GM19455 (cell line): ENCODE results near the gene ZFHX2.

Experiments used
- ATAC-seq: cut with Tn5 transposase; IDR thresholded peaks from one replicate; pipeline ENCODE4 v1.9.1; 2021; ENCODE audit not compliant: unreplicated experiment

The ZFHX2 gene

DNA sequence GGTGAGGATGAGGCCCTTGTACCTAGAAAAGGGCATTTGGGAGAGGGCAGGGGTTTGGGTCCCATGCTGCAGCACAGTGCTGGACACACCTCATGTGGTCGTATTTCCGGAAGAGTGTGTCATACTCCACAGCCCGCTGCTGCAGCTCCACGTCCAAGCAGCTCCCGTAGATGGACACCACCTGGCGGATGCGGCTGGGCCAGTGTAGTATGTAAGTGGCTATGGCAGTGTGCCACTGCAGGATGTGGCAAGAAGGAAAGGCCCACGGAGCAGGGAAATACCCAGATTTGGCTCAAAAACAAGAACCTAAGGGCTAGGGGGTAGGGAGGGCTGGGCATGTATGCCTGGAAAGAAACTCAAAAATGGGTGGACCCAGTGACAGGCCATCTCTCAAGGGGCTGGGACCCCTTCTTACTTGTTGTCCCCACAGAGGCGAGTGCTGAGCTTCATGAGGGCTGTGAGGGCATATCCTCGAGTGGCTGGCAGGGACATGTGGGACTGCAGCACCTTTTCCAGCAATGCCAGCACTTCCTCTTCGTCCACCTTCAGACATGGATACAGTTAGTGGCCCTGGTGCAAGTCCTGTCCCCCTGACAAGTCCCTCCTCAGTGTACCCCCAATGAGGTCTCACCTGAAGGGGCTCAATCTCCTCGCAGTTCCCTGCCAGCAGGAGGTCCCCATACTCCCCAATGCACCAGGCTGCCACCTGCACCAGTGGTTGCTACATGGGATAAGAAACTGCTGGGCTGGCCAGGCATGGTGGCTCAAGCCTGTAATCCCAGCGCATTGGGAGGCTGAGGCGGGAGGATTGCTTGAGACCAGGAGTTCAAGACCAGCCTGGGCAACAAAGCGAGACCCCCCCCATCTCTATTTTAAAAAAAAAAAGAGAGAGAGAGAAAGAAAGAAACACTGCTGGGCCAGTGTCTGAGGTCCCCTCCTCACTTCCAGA is 10.6 kb upstream of the ZFHX2 start:
- no peak for ATAC-seq

DNA sequence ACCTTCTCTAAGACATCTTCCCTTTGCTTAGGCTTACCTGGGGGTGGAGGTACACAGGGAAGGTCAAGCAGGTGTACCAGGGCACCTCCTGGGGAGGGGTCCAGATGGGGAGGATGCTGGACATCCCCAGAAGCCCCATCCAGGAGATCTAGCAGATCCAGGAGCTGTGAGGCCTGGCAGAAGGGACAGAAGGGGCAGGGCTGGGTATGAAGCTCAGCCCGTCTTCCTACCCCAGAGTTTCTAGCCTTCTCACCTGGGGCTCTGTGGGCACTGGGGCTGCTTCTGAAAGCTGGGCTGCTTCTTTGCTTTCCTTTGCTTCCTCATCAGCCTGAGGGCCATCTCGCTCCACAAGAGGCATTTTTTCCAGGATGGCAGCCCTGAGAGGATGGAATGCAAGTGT is 9.7 kb upstream of the ZFHX2 start:
- ATAC-seq = no peak

DNA sequence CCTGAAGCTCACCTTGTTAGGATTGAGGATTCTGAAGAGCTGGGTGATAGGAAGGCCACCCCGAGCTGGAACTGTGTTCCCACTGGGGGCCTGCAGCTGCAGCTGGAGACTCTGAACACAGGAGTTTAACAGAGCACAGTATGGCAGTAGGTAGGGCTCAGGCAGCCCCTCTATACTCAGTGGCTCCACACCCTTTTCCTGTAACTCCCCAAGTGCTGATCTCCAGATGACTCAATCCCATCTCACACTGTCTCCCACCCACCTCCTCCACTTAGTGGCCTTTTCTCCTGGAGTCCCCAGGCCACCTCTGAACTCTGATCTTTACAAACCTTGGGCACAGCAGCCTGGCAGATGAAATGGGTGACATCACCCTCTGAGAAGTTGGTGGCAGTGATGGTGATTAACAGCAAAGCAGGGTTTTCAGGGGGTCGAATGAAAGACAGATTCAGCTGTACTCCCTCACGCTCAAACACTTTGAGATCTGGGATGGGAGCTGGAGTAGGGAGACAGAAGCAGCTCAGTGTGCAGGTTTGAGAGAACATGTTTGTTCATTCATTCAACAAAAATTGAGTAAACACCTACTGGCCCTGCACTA is 8.5 kb upstream of the ZFHX2 start:
- ATAC-seq = no peak

DNA sequence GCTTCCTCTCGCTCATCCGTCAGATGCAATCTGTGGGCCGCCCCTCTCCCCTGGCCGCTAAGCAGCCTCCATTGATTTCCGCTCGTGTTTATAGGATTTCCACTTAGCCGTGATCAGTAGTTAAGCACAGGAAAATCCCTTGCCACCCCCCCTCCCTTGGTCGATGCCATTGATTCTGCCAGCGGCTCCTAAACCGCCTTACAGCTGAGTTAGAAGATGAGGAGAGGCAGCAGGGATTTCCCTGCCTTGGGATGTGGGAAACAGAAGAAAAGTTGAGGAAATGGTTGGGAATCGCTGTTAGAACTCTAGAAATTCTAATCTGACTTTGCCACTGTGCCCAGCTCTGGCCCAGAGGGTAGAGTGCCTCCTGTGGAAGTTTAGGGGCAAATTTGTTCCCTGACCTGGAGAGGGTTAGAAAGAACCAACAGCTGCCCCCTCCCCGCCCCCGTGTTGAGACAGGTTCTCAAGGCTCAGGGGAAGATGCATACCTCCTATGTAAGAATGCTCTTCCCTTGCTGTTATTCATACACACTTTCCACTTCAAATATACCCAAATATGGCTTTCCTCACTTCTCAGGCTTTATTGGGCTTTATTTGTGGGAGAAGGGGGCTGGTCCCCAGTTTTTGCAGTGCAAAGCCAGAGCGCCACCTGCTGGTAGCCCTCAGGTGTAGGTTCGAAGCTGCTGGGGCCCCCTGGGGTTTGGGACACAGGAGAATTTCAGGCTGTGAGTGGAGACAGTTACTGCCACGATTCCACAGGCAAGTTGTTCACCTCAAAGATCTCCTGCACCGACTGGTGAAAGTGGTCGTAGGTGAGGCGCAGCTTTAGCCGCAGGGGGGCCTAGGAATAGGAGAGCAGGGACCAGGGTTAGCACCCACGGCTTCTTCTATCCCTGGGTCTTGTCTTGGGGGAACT is 7.7 kb upstream of the ZFHX2 start:
- ATAC-seq = no peak

DNA sequence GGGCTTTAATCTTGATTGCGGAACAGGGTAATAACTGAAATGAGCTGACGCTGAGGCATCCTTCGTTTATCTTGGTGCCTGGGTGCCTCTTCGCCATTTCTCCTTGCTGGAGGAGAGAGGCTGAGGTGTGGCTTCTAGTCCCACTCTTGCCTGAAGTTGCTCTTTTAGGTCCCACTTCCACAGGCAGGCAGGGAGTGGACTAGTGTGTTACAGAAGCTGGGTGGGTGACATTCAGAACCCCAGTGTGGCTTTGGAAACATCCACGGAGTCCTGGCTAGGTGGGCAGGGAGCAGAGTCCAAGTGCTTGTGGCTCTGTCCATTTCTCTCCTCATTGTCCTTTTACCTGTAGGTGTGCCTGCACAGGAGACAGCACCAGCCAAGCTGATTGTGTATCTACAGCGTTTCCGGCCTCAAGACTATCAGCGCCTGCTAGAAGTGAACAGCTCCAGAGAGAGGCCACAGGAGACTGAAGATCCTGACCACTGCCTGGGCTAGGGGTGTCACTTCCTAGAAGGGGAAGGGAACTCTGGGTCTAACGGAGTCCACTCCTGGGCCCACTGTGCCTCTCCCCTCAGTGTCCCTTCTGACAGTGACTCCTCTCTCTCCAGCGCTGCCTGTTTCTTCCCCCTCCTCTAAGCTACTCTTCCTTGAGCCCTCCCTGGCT is 6.9 kb upstream of the ZFHX2 start:
- no peak for ATAC-seq

DNA sequence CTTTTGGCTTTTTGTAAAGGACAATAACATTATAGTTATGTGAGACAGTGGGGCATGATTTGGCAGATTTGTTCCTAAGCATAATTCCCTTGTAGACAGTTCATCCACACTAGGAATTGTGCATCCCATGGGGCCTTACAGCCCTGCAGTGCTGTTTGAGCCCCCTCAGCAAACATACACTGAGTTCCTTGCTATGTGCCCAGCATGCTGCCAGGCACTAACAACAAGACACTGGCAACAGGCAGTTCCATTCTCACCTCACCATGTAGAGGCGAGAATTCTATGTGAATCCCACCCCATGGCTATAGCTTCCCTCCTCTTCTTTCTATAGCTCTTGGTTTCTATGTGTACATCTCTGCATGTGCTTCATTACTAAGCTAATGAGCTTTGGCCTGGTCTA is 6.4 kb upstream of the ZFHX2 start:
- no peak for ATAC-seq

DNA sequence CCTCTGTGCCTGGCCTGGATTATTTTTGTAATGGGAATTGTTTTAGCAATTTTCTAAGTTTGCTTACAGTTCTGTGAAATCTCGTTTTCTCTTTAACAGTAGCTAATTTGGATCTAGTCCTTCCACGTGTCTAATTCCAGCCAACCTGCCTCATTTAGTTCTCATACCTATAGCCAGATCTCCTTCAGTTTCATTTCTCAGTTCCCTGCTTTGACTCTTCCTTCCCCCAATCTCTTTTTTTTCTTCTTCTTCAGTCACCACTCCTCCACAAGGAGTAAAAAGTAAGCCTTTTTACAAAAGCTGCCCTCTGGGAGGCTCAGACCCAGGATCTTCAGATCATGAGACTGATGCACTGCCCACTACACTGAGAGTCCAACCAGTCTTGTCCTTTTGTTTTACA is 6.0 kb upstream of the ZFHX2 start:
- ATAC-seq = no peak

DNA sequence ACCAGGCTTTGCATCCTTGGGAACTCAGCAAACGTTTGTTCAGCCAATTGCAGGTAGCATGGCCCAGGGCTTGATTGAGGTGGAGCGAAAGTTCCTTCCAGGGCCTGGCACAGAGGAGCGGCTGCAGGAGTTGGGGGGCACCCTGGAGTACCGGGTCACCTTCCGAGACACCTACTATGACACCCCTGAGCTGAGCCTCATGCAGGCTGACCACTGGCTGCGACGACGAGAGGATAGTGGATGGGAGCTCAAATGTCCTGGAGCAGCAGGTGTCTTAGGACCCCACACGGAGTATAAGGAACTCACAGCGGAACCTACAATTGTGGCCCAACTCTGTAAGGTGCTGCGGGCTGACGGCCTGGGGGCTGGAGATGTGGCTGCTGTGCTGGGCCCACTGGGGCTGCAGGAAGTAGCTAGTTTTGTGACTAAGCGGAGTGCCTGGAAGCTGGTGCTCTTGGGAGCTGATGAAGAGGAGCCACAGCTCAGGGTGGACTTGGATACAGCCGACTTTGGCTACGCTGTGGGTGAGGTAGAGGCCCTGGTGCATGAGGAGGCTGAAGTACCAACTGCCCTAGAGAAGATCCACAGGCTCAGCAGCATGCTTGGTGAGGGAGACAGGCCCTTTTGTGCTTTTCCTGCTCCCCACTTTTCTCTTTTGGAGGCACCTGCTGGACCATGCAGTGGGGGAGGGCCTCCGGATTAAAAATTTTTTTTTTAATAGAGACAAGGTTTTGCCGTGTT is 5.3 kb upstream of the ZFHX2 start:
- no peak for ATAC-seq

DNA sequence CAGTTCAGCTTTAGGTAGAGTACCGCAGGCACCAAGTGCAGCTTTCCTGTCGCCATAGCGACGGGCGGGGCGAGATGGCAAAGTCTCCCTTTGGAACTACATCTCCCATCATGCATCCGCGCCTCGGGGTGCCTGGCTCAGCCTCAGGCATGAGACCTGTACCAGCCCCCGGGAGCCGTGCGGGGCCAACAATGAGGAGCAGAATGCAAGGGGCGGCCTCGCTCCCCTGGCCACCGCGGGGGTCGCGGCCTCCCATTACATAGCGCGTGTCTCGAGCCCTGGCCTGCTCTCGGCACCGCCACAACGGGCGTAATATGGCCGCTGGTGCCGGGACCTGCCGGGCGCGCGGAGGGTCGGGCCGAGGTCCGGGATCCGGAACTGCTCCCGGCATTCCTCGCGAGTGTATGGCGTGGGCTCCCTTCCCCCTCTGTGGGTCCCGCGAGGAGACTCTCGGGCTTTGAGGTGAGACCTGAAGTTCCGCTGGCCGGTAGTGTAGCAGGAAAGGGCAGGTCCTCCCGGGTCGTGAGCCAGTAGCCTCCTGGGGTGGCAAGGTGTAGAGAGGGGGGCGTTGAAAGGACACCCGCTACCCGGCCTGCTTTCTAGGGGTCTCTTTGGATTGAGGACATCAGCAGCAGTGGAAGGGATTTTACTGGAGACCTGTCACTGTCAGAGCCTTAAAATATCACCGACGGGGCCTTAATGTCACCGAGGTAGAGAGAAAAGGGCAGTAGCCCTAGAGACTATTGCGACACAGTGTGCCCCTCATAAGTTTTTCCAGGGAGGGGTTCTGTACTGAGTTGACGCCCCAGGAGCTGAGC is 4.5 kb upstream of the ZFHX2 start, which contains the start of gene THTPA:
THTPA (plus strand) TSS at position 390 of the 818 bp plus-strand sequence. CDS start 487 bp downstream, outside the sequence.
- ATAC-seq = peak; percentile 79

DNA sequence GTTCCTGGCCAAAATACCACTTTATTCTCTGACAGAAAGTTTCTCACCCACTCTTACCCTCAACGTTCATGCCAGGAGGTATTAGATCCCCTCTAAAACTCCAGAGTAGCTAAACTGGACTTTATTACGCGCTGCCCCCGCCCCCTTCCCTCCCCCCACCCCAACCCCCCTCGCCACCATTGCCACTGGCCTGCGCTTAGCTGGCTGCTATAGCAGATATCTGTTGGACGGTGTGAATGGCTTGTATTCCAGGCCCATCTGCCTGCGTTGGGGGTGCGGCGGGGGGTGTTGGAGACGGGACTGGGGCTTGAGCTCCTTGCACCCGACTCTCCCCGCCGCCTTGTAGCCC is 3.9 kb upstream of the ZFHX2 start:
- ATAC-seq = peak; percentile 10

DNA sequence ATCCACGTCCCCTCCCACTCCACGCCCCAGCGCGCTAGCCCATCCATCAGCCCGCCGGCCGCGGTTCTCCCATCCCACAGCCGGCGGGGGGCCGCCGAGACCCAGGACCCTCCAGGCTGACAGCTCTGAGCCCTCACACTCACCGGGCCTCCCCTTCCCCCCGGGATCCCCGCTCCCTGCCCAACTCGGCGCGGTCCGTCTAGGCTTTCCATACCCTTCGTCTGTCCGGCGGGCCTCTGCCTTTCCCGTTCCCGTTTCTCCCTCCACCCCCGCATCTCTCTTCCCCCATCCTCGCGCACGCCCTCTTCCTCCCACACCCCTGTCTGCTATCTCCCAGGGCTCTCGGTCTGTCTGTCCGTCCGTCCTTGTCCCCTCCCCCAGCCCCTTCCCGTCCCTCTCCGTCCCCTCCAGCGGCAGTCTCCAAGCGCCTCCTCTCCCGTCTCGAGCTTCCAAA is 726 bp downstream of the ZFHX2 start:
- ATAC-seq = no peak

DNA sequence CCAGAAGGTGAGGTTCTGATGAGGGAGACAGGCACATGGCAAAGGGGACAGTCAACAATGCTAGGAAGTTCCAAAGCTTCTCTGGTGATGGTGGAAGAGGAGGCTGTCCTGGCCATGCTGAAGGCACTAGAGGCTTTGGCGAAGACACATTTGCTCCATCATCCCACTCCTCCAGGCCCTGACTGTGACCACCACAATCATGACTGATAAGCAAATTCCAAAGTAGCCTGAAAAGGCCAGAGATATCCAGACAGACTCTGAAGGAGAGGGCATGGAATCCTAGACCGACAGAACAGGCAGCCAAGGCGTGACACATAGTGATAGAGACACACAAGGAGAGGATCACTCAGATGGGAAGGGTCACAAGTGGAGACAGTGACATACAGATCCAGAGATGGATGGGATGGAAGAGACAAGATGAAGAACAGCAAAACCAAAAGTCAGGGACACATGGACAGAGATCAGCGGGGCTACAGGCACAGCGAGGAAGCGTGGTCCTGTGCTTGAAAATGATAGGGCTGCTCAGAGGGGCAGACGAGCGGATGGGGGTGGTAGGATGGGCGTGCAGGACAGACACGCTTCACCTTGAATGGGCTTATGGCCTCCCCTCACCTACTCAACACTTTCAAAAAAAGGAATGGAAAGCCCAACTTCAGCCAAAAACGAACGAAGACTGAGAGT is 1.3 kb downstream of the ZFHX2 start:
- no peak for ATAC-seq

DNA sequence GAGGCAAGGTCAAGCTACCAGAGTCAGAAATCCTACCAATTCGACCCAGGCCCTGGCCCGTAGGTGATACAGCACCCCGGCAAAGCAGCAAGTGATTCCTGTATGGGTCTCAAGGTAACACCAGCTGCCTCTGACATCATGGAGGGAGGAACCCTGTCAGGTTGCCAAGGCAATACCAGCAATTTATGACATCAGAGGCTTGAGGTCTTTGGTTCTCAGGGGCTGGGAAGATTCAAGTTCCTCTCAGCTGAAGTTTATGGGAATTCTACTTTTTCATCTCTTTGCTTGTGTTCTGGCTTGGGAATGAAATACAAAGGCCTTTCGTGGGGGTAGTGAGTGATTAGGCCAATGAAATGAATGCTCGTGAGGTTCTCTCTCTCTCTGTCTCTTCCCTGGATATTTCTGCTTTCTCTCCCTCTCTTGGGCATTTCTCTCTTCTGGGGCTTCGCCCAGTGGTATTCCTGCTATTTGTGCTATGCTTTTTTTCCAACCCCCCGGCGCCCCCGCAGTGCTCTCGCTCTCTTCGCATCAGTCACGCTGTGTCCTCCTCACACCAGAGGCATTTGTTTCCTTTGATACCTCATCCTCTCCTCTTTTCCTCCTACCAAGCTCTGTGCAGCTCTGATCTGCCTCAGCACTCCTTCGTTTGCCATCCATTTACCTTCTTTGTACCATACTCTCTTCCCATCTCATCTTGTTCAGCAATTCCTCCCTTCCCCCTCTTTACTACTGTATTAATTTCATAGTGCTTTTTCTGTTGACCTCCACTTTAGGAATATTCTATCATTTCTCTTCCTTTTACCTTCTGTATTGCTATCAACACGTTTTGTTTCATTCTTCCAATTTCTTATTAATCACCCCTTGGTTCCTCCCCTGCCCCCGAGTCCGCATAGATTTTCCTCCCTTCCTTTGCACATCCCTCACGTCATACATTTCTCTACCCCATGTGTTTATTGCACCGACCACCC is 2.9 kb downstream of the ZFHX2 start:
- ATAC-seq = no peak

DNA sequence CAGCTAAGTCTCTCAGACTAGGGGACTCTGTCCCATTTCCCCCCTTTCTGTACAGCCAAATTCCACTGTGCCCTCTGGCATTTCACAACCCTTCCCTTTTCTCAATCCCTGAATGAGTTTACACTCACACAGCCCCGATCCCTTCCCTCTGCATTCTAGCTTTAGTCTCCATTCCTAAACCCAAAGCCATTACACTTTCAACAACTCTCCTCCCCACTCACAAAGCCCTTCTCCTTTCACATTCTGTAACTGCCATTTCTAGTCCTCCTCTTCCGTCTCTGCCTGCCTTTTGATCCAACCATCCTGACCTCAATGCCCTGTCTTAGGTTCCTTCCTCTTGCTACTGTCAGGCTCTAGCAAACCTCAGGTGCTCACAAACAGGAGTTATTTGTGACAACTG is 3.6 kb downstream of the ZFHX2 start:
- no peak for ATAC-seq

DNA sequence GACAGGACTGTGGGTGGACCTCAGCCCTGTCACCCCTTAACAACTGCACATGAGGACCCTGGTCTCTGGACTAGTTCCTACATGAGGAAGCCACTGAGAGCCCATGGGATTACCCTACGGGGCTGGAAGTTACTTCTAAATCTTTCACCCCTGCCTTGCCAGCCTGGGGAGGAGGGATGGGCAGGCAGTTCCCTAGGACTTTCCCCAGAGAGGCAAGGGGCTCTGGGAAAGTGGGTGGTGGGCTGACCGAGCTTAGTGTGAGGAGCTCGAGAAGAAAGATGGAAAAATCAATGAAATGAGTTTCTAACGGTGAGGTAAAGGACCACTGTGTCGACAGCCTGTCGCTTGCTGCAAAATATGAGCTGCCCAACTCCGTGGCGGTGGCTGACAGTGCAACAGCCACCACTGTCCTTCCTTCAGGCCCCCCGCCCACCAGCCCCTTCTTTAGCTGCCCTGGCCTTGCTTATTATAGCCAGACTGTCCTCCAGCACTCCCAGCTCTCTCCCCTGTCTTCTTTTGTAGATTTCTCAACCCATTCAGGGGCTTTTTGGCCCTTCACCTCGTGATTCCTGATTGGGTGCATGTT is 5.0 kb downstream of the ZFHX2 start:
- no peak for ATAC-seq

DNA sequence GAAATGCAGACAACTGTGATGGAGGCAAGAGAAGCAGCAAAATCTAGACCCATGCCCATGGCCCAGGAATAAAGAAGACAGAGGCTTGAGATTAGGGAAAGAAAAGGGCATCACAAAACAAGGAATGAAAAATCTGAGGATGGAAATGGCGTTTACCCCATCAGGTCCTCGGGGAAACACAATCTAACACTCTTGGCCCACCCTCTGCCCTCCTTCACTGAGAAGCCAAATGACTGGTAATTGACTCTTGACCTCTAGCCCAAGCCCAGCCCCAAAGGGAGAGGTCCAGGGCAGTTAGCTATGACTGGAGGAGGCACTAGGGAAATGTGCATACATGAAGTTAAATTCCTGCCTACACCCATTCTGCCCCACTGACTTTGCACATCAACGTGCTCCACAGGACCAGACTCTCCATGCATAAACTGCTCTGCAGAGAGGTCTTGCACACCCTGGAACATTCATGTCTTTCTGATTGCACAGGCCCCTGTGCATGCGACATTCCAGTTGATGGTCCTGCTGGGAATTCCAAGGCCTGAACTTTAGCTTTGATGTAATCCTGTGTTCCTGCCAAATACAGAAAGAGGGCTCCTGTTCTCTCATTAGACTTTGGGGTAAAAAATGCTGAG is 5.7 kb downstream of the ZFHX2 start:
- no peak for ATAC-seq
